Measurements from ENCODE around the gene SUGCT.
"Not testable (repeated sequence)": the region's sequence is repeated elsewhere in the genome, so short reads cannot be mapped to it uniquely, and the experiment has no call there.

SUGCT gene

DNA sequence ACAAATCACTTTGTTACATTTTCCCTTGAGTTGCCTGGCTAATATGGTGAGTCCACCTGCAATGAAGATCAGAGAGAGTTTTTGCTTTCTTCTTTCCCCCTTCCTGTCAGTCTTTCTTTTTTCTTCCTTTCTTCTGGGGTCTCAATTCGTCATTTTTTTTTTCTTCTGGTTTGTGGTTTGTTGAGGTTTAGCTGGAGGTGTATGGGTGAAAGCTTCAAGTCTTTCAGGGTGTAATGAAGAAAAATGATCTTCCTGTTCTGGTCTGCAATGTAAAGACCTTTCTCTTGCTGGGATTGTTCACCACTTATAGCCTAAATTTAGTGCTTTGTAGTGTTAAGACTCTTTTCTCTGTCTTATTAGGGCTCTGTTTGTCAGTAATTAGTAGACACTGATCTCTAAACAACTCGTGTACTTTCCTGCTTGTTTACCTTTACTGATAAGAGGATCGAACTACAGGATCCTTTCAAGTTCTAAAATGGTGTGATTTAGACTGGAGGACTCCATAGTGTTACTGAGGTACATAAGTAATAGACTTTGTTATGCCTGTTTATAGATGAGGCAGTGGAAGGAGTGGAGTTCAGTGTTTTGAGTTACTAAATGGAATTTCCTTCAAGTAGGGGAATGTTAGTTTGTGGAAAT is 129.1 kb downstream of the SUGCT start:
- DNase-seq (ENCODE audit: low read depth): no peak

DNA sequence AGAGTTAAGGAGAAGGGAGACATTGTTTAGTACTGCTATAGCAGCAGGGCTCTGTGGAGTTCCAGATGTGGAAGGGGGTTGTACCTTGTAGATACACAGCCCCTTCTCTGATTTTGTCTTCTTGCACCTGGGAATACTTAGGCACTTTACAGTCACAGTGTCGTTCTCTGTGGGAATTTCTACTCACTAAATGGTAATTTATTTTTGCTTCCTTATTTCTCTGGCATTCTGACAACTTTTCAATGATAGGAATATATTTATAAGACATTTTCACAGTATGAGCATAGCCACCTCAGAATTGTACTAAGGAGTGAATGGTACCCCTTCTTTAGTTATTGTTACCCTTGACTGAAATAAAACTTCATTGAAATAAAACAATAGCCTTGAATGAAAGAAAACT is 132.8 kb downstream of the SUGCT start:
- no peak for DNase-seq (ENCODE audit: low read depth)

DNA sequence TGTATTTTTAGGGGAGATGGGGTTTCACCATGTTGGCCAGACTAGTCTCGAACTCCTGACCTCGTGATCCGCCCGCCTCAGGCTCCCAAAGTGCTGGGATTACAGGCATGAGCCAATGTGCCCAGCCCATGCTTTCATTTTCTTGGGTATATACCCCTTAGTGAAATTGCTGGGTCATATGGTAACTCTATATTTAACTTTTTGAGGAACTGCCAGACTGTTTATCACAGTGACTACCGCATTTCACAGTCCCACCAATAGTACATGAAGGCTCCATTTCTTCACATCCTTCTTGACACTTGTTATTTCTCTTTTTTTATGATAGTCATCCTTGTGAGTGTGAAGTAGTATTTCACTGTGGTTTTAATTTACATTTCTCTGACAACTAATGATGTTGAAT is 134.0 kb downstream of the SUGCT start:
- not testable (repeated sequence) for DNase-seq (ENCODE audit: low read depth)

DNA sequence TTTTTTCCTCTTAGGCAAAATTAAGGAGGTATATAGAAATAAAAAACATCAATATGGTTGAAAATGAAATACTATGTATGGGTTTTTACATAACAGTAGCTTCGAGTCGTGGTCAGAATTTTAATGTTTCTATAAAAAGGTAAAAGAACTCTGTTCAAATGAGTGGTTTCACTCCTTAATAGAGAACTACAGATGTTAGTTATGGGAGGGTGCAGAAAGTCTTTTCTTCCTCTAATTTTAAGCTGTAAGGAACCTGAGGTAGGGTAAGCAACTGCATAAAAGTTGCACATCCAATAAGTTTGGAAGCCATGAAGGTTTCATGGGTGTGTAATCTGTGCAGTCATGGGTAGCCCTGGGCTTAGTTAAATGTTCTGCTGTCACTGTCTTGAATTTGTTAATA is 141.3 kb downstream of the SUGCT start:
- DNase-seq (ENCODE audit: low read depth): no peak

DNA sequence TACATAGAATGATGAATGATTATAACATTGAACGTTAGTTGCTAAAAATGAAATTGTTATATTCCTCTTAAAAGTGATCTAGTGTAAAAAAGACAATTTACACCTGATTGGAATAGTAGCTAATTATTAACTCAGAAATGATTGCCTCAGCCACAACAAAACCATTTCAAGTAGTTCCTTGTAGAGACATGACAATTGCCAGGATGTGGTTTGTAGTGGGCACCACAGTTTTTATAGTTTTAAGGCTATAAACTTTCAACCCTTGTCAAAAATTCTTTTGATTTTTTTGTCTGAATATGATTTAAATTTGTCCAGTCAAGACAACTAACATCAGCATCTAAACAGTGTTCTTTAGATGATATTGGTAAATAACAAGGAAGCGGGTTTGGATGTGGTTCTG is 145.2 kb downstream of the SUGCT start:
- no peak for DNase-seq (ENCODE audit: low read depth)

DNA sequence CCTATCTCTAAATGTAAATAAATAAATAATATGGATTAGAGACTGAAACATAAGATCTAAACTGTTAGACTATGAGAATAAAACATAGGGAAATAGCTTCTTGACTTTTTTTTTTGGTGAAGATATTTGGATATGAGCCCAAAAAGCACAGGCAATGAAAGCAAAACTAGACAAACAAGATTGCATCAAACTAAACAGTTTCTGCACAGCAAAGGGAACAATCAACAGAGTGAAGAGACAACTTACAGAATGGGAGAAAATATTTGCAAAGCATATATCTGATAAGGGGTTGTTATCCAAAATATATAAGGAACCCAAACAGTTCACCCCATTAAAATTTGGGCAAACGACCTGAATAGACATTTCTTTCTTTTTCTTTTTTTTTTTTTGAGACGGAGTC is 148.1 kb downstream of the SUGCT start:
- no peak for DNase-seq (ENCODE audit: low read depth)

DNA sequence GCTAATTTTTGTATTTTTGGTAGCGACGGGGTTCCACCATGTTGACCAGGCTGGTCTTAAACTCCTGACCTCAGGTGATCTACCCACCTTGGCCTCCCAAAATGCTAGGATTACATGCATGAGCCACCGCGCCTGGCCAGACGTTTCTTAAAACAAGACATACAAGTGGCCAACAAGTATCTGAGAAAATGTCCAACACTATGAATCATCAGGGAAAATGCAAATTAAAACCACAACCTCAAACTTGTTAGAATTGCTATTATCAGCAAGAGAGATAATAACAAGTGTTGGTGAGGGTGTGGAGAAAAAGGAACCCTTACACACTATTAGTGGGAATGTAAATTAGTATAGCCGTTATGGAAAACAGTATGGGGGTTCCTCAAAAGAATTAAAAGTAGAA is 148.6 kb downstream of the SUGCT start:
- DNase-seq (ENCODE audit: low read depth): no peak

DNA sequence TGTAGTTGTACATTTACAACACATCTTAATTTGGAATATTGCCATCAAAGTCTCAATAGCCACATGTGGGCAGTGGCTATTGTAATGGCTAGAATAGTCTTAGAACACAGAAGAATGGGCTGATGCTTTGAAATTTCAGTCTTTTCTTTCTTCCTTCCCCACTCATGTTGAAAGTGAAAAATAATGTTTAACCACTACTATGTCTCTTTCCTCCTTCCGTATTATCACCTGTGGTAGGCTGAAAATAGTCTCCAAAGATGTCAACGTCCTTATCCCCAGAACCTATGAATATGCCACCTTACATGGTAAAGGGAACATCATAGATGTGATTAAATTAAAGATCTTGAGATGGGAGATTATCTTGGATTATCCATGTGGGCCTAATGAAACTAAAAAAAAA is 154.0 kb downstream of the SUGCT start:
- no peak for DNase-seq (ENCODE audit: low read depth)

DNA sequence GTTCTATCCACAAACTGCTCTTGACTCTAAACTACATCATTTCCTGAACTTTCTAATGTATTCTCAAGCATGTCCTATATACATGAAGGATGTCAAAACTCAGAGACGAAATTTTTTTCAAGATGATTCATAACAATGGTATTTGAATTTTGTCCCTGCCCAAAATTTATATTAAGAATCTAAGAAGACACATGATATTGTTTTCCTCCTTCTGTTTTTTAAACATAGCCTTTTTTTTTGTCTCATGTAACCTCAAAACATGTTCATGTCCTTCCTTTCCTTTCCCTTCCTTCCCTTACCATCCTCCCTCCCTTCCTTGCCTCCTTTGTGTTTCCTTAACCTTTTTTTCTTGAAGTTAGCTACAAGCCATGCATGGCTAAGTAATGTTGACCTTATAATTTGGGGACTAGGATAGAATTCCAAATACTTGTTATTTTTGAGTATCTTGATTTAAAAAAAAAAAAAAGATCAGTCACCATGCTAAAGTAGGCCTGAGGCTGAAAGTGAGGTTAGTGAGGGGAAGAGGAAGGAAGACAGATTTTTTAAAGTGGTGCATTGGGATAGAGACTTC is 163.0 kb downstream of the SUGCT start:
- no peak for DNase-seq (ENCODE audit: low read depth)

DNA sequence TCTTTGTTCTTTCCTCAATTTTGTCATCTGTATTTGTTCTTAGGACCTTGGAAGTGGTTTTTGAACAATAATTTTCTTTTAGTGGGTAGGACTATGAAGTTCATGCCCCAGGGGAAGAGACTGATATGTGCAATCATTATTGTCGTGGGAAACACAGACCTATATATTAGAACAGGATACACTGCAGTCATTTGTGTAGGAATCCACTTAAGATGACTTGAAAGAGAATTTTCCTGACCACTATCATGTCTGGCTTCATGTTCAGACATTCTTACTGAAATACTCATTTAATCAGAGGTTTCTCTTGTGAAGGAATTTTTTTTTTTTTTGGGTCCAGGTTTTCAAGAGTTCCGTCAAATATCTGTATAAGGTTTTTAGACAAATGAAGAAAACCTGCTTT is 163.6 kb downstream of the SUGCT start:
- DNase-seq (ENCODE audit: low read depth): no peak

DNA sequence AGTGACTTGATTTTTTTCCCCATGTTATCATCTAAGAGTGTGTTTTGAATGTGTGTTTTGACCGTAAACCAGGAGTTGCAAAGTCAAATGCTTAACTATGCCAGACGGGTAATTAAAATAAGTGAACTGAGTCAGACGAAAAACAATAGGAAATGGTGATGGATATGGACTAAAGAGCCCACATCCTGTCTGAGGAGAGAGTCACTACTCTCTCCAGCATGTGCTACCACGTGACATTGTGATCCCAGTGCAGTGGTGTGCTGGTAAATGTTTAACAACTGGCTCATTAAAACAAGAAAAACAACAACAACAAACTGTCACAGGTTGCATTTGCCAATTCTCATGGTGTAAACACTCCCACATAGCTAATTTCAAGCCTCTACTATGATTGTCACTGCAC is 164.3 kb downstream of the SUGCT start:
- no peak for DNase-seq (ENCODE audit: low read depth)

DNA sequence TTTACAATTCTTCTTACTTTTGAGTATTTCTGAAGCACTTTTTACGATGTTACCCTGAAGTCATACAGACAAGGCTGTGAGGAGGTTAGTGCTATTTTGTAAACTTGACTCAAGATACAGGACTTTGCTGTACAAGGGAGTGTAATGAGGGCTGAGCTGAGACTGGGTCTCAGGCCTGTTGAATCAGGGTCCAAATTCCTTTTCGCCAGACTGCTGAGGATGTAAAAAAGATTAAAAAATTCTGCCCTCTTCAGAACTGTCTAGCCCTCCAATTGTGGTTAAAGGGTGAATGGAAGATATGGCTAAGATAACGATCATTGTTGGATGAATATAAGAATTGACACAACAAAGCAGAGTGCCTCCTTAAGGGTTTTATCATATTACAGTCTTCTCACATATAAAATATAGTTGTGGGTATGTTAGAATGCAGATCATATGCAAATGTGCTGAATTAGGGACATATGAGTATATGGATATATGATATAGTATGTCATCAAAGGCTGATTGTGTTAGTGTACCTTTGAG is 165.4 kb downstream of the SUGCT start:
- DNase-seq (ENCODE audit: low read depth): no peak

DNA sequence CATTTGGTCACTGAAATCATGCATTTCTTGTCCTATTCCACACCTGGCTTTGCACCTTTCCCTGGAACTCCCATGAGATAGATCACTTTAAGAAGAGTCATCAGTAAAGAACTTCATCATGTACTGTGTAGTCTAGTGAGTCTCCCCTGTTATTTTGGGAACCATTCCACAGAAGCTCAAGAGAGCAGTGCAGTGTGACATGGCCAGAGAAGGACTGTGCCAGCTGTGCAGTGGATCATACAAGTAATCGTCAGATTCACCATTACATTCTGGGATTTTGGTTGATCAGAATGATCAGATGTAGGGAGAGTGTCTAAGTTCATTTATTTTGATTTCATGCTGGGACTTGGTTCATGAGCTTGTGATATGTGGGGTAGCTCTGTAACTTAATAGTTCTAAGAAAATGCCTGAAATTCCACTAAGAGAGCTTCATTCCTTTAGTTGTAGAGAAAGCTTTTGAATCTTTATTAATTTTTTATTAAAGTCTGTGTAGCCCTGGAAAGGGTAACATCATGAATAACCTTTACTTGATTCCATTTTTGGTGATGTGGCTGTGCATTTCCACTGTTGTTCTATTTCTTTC is 166.8 kb downstream of the SUGCT start:
- DNase-seq (ENCODE audit: low read depth): no peak

DNA sequence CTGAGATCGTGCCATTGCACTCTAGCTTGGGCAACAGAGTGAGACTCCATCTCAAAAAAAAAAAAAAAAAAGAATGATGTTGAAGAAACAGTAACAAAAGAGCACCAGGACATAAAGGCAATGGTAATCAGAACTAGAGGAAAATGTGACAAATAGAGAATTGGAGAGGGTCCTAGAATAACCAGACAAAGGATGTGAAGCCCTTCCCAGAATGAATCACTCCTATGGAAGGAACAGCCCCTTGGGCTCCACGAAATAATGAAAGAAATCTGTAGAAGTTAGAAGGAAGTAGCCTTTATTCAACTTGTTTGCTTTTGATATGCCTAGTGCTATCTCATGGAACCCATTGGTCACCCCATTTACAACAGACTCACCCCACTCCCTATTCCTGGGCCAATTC is 169.2 kb downstream of the SUGCT start:
- no peak for DNase-seq (ENCODE audit: low read depth)

DNA sequence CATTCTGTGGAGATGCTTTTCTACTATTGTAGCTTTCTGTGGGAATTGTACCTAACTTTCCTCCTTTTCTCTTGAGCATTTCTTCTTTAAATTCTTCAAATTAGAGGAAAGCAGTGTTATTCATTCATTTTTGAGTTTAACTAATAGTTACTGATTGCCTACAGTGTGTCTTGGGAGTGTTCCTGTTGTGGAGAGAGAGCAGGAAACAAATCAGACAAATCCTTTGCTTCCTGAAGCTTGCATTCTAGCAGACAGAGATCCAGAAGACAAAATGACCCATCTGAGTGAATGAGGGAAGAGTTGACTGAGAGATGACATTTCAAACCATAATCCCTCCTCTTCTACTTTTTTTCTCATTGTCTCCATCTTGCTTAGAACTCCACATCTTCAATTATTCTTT is 170.4 kb downstream of the SUGCT start:
- DNase-seq (ENCODE audit: low read depth): no peak

DNA sequence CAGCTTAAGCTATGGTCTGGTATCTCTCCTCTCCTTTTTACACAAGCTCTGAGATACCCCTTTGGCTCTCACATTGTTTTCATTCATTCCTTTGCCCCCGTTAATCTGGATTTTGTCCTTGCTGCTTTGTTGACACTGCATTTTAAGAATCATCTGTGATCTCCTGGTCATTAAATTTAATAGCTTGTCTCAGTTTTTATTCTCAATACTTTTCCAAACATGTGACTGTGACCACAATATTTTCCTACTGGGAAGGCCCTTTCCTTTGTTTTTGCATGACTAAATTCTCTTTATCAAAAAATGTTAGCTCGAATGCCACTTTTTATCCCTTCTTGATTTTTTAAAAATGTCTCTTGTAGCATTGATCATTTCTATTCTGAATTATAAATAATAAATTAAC is 171.2 kb downstream of the SUGCT start:
- no peak for DNase-seq (ENCODE audit: low read depth)

DNA sequence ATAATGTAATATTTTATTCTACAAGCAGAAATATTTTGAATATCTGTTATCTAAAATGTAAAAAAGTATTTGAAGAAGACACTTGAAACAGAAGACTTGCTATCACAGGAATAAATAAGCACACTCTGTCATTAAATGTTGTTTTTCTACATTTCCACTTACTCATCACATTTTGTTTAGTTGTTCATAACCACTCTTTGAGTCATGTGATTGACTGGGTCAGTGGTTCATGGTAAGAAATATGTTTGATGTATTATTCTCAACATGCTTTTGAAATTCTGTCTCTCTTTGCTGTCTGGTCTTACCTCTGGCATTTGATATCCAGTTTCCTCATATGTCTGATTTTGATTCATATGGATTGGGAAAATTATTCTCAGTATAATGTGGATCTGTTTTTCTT is 171.8 kb downstream of the SUGCT start:
- no peak for DNase-seq (ENCODE audit: low read depth)

DNA sequence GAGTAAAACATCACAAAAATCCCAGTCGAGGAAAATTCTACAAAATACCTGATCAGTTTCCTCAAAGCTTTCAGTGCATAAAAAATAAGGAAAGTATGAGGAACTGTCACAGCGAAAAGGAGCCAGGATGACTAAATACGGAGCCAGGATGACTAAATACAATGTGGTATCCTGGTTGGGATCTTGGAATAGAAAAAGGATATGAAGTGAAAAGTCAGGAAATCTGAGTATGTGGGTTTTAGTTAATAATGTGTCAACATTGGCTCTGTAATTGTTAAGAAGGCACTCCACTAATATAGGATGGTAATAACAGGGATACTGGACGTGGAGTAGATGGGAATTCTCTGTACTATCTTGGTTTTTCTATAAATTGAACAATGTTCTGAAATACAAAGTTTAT is 175.5 kb downstream of the SUGCT start:
- no peak for DNase-seq (ENCODE audit: low read depth)

DNA sequence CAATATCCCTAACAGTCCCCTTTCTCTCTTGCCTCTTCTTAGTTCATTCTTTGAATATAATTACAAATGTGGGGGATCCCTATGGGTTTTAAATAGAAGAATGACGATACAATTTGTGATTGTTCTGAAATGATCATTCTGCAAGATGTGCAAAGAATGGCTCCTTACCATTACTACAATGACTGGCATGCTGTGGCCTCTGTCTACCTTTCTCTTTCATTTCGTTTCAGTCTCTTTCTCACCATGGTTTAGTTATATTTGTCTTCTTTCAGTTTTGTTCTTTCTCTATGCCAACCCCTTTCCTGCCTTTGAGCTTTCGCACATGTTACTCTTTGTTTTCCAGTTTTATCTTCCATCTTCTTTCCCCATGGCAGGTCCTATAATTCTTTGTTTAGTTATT is 176.5 kb downstream of the SUGCT start:
- DNase-seq (ENCODE audit: low read depth): no peak

DNA sequence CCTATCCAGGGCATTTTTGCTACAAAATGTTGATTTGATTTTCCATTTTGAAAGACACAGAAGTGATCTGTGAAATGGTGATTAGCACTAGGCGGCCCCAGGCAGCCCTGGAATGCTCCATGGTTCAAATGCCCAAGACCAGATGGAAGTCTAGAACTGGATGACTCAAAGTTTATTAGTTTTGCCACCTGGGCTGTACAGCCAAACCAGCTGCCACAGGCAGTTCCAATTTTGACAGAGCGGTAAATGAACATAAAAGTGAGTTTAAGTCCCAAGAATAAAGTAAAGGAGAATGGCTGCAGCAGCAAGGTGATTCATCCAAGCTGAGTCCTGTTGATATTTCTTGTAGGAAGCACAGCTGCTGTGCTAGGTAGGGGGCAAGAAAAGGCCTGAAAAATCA is 180.5 kb downstream of the SUGCT start:
- DNase-seq (ENCODE audit: low read depth): no peak

DNA sequence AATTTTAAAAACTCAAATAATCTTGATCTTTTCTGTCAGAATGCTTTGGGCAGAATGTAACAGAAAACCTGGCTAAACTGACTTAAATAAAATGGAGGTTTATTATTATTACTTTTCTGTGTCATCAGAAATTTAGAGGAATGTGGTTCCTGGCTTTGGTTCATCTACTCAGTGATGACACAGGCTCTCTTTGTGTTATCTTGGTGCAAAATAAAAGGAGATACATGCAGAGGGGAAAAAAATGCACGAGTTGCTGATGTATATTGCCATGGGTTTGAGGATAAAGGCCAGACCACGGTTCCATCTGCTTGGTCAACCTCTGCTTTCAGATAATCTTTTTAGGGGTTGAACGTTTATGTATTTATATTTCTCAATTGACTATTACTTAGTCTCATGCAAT is 181.4 kb downstream of the SUGCT start:
- no peak for DNase-seq (ENCODE audit: low read depth)

DNA sequence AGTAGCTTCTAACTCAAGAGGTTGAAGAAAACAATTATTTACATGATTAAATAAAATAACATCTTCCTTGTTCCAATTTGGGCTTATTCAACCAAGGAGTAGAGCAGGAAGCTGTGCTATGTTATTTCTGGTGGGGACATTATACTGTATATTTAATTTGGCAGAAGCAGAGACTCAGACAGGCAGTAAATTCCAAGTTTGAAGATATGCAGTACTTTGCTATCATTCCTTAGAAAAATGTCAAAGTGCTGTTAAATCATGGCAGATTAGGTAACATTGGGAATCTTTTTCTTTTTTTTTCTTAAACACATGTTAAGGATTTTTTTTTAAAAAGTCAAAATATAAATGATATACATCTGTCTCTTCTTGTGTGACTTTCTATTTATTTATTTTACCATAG is 190.1 kb downstream of the SUGCT start:
- DNase-seq (ENCODE audit: low read depth): no peak

DNA sequence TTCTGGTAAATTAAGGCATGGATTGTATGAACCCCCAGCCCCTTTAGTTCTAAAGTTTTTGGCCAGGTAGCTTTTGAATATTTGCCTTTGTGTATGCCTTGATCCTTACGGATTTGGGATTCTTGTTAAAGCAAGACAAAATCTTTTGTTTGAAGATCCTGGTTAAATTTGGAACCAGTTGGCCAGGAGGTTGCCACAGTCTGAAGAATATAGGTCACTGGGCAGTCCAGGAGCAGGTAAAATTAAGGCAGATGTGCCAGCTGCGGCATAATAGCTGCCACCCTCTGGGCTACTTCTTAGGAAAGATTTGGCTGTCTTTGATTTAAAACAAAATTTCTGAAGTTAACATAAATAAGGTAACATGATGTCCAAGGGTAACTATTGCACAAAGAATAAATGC is 192.3 kb downstream of the SUGCT start:
- DNase-seq (ENCODE audit: low read depth): no peak

DNA sequence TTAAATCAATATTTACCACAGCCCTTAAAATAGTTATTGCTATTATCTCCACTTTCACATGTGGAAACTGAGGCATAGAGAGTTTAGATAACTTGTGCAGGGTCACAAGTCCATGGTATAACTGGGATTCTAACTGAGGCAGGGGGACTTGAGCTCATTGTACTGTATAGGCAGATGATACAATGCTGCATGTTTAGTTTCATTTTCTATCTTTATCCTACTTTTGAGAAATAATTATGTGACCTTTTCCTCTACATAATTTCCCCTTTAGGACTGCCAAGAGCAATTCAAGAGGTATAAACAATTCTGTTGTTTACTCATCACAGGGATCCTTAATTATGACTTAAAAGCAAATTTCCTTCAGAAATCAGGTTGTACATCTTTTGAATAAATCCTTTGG is 193.1 kb downstream of the SUGCT start:
- no peak for DNase-seq (ENCODE audit: low read depth)

Data from stimulated activated CD8-positive, alpha-beta memory T cell treated with anti-CD3 and anti-CD28 coated beads, Interleukin-15, amount 100 ng/mL, for 24 hours (primary cell).